Activated CD4-positive, CD25-positive, alpha-beta regulatory T cell treated with anti-CD3 and anti-CD28 coated beads, Interleukin-2, amount 50 U/mL, for 72 hours (primary cell): ENCODE data around the gene SPINK1.
"Not testable (repeated sequence)": the region's sequence is repeated elsewhere in the genome, so short reads cannot be mapped to it uniquely, and the experiment has no call there.

Source experiments
- DNase-seq: peaks from one replicate; pipeline ENCODE4 v3.0.0; 2021

Gene SPINK1

GRCh38 chr5:147854331-147854730 is 22.9 kb upstream of the SPINK1 start:
- no peak for DNase-seq

DNA sequence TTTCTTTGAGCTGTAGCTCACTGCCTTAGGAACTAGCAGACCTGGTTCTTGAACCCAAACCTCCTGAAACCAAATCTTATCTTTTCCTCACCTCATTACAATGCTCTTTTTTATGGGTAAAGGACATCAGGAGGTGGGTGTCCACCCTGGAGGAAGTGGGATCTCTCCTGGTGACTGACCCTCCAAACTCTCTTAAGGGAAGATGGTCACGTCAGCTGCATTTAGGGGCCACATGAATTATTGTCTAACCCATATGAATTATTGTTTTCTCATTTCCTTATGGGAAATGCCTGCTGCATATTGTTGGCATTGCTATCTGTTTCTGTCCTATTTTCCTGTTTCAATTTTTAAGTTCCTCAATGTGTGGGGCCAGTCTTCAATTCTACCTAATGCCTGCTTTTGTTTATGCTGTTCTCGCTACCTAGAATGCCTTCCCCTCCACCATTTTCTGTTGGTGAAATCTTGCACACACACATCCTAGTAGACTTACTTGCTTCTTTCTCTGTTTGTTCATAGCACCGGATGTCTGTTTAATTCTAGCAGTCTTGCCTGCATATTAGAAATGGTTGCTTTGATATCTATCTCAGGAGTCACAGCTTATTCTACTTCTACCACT is 22.0 kb upstream of the SPINK1 start:
- DNase-seq: no peak

- no peak for DNase-seq
Measured at GRCh38 chr5:147852365-147852764, 20.9 kb upstream of the SPINK1 start.

DNA sequence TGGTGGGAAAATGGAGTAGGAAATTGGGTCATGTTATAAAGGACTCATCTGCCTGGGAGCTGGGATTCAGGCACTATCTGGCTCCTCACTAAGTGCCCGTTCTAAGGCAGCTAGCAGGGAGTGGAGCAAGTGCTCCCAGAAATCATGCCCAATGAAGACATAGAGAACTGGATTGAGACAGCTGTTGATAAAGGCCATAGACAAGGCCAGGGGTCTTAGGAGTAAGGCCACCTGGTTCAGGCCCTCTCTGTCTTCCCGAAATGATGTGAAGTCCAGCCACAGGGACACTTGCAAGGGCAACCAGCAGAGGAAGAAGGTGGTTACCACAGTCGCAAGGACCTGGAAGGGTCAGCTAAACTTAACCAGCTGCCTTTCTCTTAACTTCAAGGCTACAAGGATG is 20.1 kb upstream of the SPINK1 start:
- DNase-seq: no peak

DNA sequence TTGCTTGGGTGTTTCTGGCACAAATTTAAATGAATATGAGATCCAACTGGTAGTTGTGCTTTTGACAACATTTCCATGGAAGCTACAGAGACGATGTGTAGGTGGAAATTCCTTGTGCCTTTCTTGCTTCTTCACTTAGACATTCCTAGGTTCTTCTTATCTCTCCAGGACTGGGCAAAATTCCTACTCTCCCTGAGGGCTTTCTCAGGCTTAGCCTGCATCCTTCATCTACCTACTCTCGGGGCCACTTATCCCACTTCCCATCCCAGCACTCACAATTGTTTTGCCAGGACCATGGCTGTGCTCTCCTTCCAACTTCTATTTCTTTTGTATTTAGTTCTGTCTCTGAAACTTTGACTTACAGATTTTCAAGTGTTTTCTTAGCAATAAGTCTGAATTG is 17.8 kb upstream of the SPINK1 start:
- DNase-seq: no peak

- no peak for DNase-seq
Measured at GRCh38 chr5:147845618-147846017, 14.1 kb upstream of the SPINK1 start.

DNA sequence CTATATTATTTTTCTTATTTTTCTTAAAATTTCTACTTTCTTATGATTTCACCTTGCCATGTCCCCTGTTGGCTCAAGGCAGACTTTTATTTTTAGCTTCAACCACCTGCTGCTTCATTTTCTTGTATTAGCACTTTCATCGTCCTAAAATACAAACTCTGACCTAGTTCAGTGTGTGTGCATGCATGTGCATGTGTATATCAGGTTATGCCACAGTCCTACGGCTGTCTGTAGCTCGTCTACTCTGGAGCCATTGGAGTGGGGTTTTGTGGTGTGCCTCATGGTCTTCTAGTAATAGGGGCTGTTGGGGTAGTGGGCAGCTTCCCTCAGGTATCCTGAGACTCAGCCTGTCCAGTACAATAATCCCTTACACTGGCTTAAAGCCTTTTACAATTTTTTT is 13.4 kb upstream of the SPINK1 start:
- DNase-seq: no peak

DNA sequence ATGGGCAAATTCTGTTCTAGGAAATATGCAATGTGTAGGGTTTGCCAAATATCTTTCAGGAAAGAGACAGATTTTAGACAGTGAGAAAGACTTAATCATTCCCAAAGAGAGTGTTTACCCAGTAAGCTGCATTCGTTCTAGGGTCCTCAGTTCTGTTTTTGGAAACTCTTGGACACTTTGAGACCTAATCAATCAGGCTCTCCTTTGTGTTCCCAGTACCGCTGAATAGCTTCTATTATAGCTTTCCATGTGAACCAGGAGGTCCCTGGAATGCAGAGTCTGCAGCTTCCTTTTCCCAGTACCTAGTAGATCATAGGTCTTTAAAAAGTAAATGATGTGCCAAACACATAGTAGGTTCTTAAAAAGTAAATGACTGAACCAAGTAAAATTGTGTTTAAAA is 11.4 kb upstream of the SPINK1 start:
- DNase-seq: no peak

- DNase-seq: no peak
Measured at GRCh38 chr5:147836439-147836838, 5.0 kb upstream of the SPINK1 start.

- DNase-seq: no peak
Measured at GRCh38 chr5:147835386-147835798, 3.9 kb upstream of the SPINK1 start.

GRCh38 chr5:147832541-147832940 is 1.1 kb upstream of the SPINK1 start:
- no peak for DNase-seq

DNA sequence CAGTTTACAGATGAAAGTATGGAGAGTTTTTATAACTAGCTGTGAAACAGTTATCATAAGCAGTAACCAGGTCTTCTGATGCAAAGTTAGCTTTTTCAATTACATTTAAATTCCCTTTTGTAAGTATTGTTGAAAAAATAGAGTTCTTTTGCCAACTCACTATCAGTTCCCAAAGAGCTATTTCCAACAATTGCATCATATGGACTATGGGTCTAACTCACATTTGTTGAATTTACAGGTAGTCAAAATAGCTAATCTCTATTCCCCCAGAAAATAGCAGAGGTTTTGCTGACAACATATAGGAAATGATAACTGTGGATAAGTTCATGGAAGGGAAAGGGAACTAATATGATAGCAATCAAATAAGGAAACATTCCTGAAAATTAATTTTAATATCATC is 1.4 kb downstream of the SPINK1 start:
- no peak for DNase-seq

- not testable (repeated sequence) for DNase-seq
Measured at GRCh38 chr5:147827017-147827416, 4.5 kb downstream of the SPINK1 start.

DNA sequence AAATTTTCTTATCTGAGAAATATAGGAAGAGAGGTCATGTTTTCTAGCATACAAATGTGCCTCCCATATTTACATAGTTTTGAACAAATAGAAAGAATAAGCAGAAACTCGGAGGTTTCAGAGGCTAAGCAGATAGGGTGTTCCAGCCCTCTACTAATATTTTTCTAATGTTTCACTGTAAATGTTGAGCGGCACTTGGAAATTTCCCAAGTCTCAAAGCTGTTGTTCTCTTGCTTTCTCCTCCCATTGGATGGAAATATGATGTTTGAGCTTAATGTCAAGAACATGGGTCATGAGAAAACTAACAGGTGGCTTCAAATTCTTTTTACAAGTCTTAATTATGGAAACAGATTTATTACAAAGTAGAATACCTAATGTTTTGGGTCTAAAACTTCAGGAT is 5.1 kb downstream of the SPINK1 start:
- DNase-seq: no peak

DNA sequence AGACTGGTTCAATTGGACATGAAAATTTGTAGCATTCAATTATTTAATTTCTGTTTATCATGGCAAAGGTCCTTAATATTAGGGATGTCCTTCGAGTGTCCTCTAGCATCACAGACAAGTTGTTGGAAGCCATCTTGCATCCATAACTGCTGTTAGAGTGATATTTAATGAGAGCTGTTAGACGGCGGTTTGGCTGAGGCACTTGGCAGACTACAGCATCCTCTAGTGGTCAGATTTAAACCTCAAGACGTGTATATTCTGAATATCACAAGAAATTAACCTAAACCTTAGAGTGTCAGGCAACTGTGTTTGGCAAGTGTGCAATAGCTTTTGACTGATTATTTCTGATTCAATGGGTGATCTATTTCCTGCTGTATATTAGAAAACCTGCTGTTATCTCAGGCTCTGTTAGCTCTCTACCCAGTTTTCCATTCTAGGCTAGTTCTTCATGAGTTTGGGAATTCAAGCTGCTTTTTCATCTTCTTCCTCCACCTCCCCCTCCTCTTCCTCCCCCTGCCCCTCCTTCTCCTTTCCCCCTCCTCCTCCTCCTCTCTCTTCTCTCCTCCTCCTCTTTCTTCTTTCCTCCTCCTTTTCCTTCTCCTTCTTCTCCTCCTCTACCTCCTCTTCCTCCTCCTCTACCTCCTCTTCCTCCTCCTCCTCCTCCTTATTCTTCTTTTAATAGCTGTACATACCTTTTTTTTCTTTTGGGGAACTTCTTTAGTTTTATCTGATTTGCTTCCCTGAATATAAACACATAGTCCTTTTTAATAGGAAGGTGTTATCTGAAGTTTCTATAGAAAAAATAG is 8.6 kb downstream of the SPINK1 start:
- DNase-seq: no peak

DNA sequence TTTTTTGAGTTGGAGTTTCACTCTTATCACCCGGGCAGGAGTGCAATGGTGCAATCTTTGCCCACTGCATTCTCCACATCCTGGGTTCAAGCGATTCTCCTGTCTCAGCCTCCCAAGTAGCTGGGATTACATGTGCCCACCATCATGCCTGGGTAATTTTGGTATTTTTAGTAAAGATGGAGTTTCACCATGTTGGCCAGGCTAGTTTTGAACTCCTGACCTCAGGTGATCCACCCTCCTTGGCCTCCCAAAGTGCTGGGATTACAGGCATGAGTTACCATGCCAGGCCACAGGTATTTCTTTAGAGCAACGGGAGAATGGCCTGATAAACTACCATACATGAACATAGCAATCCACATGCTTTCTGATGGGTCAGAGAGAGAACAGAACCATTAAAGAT is 9.2 kb downstream of the SPINK1 start:
- DNase-seq: not testable (repeated sequence)

DNA sequence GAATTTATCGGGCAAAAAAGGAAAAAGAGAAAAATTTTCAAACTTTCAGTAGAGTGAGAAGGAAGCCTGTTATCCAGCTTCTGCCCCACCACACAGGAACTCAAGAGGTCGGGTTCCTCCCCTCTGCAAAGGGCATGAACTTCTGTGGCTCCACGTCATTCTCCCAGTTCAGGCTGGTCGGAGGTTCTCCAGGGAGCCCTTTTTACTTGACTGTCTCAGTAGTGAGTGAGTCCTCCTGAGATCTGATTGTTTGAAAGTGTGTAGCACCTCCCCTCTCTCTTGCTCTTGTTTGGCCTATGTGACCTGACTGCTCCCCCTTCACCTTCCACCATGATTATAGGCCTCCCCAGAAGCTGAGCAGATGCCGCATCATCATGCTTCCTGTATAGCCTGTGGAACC is 9.7 kb downstream of the SPINK1 start:
- DNase-seq: no peak

DNA sequence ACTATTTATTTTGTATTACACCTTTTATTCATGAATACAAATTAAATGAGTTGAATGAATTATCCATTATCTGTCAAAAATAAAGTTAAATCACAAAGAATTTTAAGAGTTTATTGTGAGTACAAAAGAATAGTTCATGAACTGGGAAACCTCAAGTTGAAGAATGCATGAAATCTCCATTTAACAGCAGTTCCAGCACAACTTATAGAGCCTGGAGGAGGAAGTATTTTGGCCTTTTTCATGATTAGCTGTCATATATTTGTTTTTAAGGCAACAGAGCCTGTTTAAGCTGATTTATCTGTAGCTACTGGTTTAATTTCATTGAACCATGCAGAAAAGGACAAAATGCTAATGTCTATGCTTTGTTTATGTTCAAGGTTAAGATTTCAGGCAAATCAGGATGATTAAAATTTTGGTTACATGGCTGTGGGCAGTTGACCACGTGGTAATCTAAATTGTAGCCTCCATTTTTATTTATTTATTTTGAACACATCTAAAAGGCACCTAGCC is 12.2 kb downstream of the SPINK1 start:
- no peak for DNase-seq

- no peak for DNase-seq
Measured at GRCh38 chr5:147818290-147818689, 13.2 kb downstream of the SPINK1 start.

DNA sequence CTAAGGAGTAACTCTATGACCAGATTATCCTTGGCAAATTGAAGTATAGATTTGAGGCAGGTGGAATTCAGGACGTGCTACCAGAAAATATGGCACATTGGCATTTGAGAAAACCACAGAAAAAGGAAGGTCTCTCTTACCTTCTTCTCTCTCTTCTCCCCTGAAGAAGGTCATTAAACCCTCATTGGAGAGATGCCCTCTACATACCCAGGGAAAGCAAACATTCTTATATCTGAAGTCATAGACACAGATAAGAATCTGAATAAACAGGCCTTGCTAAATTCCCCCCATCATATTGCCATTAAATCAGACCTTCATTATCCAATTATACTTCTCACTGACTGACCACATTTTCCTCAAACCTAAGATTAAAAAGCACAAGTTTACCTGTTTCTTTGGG is 17.8 kb downstream of the SPINK1 start:
- DNase-seq: no peak

DNA sequence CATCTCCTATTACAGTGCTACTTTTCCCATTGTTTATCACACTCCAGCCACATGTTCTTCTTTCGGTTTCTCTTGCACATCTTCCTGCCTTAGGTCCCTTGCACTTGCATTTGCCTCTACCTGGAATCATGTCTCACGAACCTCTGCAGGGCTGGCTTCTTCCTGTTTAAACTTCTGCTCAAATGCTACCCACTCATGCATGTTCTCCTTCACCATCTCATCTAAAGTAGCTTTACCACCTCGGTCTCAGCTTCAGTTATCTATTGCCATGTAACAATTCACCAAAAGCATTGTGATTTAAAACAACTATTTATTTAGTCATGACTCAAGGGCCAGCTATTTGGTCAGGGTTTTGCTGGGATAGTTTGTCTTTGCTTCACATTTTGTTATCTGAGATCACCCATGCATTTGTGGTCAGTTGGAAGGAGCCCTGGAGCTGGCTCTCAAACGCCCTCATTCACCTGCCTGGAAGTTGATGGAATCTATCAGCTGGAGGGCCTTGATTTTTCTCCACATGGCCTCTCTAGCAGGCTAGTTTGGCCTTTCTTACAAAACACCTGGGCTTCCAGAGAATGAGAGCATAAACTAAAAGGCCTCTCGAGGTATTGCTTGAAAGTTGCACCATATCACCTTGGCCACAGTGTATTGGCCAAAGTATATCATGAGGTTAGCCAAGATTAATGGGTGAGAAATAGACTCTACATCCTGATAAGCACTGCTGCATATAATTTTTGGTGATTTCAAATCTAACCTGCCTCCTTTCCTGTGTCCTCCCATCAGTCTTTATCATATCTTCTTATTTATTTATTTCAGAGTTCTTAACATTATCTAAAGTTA is 21.4 kb downstream of the SPINK1 start:
- no peak for DNase-seq

- no peak for DNase-seq
Measured at GRCh38 chr5:147805030-147805454, 26.4 kb downstream of the SPINK1 start.

- no peak for DNase-seq
Measured at GRCh38 chr5:147804334-147804733, 27.1 kb downstream of the SPINK1 start.

DNA sequence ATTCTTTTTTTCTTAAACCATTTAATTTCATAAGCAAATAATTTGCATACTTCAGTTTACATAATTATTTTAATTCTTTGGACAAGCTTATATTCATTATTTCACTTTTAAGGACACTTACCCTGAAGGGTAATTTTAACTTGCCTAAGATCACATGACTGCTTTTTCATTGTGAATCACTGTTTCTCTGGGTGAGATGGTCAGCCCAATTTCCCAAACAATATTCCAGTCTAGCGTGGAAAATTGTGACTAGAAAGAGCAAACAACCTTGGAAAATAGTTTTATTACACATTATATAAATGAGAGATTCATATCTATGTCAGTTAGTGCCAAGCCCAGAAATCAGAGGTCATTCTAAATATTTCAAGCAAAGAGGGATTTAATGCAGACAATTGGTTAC is 27.5 kb downstream of the SPINK1 start:
- DNase-seq: no peak
